ENCODE measurements around the gene TNP2.

The TNP2 gene

GRCh38 chr16:11308493-11309283, 39.6 kb upstream of the TNP2 start:
- no peak overlapping the region for H3K9ac ChIP-seq (ENCODE audit: low read length)
- H3K4me1 ChIP-seq (ENCODE audit: control insufficient read depth, insufficient read depth, low read length), result peaks cover 11% of the 10 kb centered on the region
- no peaks in the 10 kb centered on the region for H3K36me3 ChIP-seq (ENCODE audit: control insufficient read depth, insufficient read depth, low read length, severe bottlenecking)
- no peaks in the 10 kb centered on the region for H3K27me3 ChIP-seq (replicated peaks; ENCODE audit: control insufficient read depth, insufficient read depth, low read length)
- no peak overlapping the region for H3K4me3 ChIP-seq (ENCODE audit: low read length)
- no peak for DNase-seq (ENCODE audit: low read depth)
- H3K9me3 ChIP-seq (ENCODE audit: control insufficient read depth, low read length), result no peaks in the 10 kb centered on the region

- H3K27me3 ChIP-seq (replicated peaks; ENCODE audit: control insufficient read depth, insufficient read depth, low read length), result no peaks in the 10 kb centered on the region
- no peak for DNase-seq (ENCODE audit: low read depth)
These were observed 38.7 kb upstream of the TNP2 start for GRCh38 chr16:11307639-11308492.

GRCh38 chr16:11306997-11307638, 38.0 kb upstream of the TNP2 start:
- Histone ChIP-seq H3K4me3 (ENCODE audit: low read length) (no peak overlapping the region), H3K36me3 (ENCODE audit: control insufficient read depth, insufficient read depth, low read length, severe bottlenecking) (no peaks in the 10 kb centered on the region), H3K9me3 (ENCODE audit: control insufficient read depth, low read length) (no peaks in the 10 kb centered on the region), H3K27me3 (replicated peaks; ENCODE audit: control insufficient read depth, insufficient read depth, low read length) (no peaks in the 10 kb centered on the region), H3K9ac (ENCODE audit: low read length) (no peak overlapping the region), H3K4me1 (ENCODE audit: control insufficient read depth, insufficient read depth, low read length) (peaks cover 6% of the 10 kb centered on the region)
- no peak for DNase-seq (ENCODE audit: low read depth)

More at GRCh38 chr16:11307639-11308492, 38.7 kb upstream of the TNP2 start:
- H3K9me3 ChIP-seq (ENCODE audit: control insufficient read depth, low read length), result no peaks in the 10 kb centered on the region
- peaks cover 7% of the 10 kb centered on the region for H3K4me1 ChIP-seq (ENCODE audit: control insufficient read depth, insufficient read depth, low read length)
- no peaks in the 10 kb centered on the region for H3K36me3 ChIP-seq (ENCODE audit: control insufficient read depth, insufficient read depth, low read length, severe bottlenecking)
- no peak overlapping the region for H3K9ac ChIP-seq (ENCODE audit: low read length)
- H3K4me3 ChIP-seq (ENCODE audit: low read length), result no peak overlapping the region

GRCh38 chr16:11306381-11306780, 37.3 kb upstream of the TNP2 start:
- no peaks in the 10 kb centered on the region for H3K27me3 ChIP-seq (replicated peaks; ENCODE audit: control insufficient read depth, insufficient read depth, low read length)
- H3K36me3 ChIP-seq (ENCODE audit: control insufficient read depth, insufficient read depth, low read length, severe bottlenecking), result no peaks in the 10 kb centered on the region
- H3K9me3 ChIP-seq (ENCODE audit: control insufficient read depth, low read length), result no peaks in the 10 kb centered on the region
- H3K9ac ChIP-seq (ENCODE audit: low read length), result no peak overlapping the region
- H3K4me3 ChIP-seq (ENCODE audit: low read length), result no peak overlapping the region
- DNase-seq (ENCODE audit: low read depth), result no peak
- H3K4me1 ChIP-seq (ENCODE audit: control insufficient read depth, insufficient read depth, low read length), result peaks cover 3% of the 10 kb centered on the region

- Histone ChIP-seq H3K4me1 (ENCODE audit: control insufficient read depth, insufficient read depth, low read length) (peaks cover 4% of the 10 kb centered on the region), H3K4me3 (ENCODE audit: low read length) (no peak overlapping the region), H3K36me3 (ENCODE audit: control insufficient read depth, insufficient read depth, low read length, severe bottlenecking) (no peaks in the 10 kb centered on the region), H3K9ac (ENCODE audit: low read length) (no peak overlapping the region), H3K27me3 (replicated peaks; ENCODE audit: control insufficient read depth, insufficient read depth, low read length) (peaks cover 4% of the 10 kb centered on the region), H3K9me3 (ENCODE audit: control insufficient read depth, low read length) (no peaks in the 10 kb centered on the region)
- DNase-seq (ENCODE audit: low read depth), result peak; percentile 46
These were observed 34.4 kb upstream of the TNP2 start for GRCh38 chr16:11303405-11304138.

- H3K9me3 ChIP-seq (ENCODE audit: control insufficient read depth, low read length), result no peaks in the 10 kb centered on the region
These were observed 33.9 kb upstream of the TNP2 start for GRCh38 chr16:11302977-11303376.

GRCh38 chr16:11301645-11302501, 32.7 kb upstream of the TNP2 start:
- DNase-seq (ENCODE audit: low read depth), result no peak
- H3K9ac ChIP-seq (ENCODE audit: low read length), result no peak overlapping the region
- no peaks in the 10 kb centered on the region for H3K9me3 ChIP-seq (ENCODE audit: control insufficient read depth, low read length)
- peaks cover 4% of the 10 kb centered on the region for H3K27me3 ChIP-seq (replicated peaks; ENCODE audit: control insufficient read depth, insufficient read depth, low read length)
- H3K36me3 ChIP-seq (ENCODE audit: control insufficient read depth, insufficient read depth, low read length, severe bottlenecking), result no peaks in the 10 kb centered on the region
- H3K4me1 ChIP-seq (ENCODE audit: control insufficient read depth, insufficient read depth, low read length), result peaks cover 14% of the 10 kb centered on the region
- no peak overlapping the region for H3K4me3 ChIP-seq (ENCODE audit: low read length)

More at GRCh38 chr16:11302977-11303376, 33.9 kb upstream of the TNP2 start:
- Histone ChIP-seq H3K4me3 (ENCODE audit: low read length) (no peak overlapping the region), H3K36me3 (ENCODE audit: control insufficient read depth, insufficient read depth, low read length, severe bottlenecking) (no peaks in the 10 kb centered on the region), H3K4me1 (ENCODE audit: control insufficient read depth, insufficient read depth, low read length) (peaks cover 4% of the 10 kb centered on the region), H3K27me3 (replicated peaks; ENCODE audit: control insufficient read depth, insufficient read depth, low read length) (peaks cover 4% of the 10 kb centered on the region), H3K9ac (ENCODE audit: low read length) (no peak overlapping the region)
- no peak for DNase-seq (ENCODE audit: low read depth)

- H3K27me3 ChIP-seq (replicated peaks; ENCODE audit: control insufficient read depth, insufficient read depth, low read length), result peaks cover 4% of the 10 kb centered on the region
- no peaks in the 10 kb centered on the region for H3K36me3 ChIP-seq (ENCODE audit: control insufficient read depth, insufficient read depth, low read length, severe bottlenecking)
- no peaks in the 10 kb centered on the region for H3K9me3 ChIP-seq (ENCODE audit: control insufficient read depth, low read length)
- DNase-seq (ENCODE audit: low read depth), result no peak
- peaks cover 14% of the 10 kb centered on the region for H3K4me1 ChIP-seq (ENCODE audit: control insufficient read depth, insufficient read depth, low read length)
- no peak overlapping the region for H3K9ac ChIP-seq (ENCODE audit: low read length)
- H3K4me3 ChIP-seq (ENCODE audit: low read length), result no peak overlapping the region
These were observed 31.4 kb upstream of the TNP2 start for GRCh38 chr16:11300560-11300892.

- Histone ChIP-seq H3K27me3 (replicated peaks; ENCODE audit: control insufficient read depth, insufficient read depth, low read length) (peaks cover 4% of the 10 kb centered on the region), H3K36me3 (ENCODE audit: control insufficient read depth, insufficient read depth, low read length, severe bottlenecking) (no peaks in the 10 kb centered on the region), H3K9me3 (ENCODE audit: control insufficient read depth, low read length) (no peaks in the 10 kb centered on the region), H3K4me3 (ENCODE audit: low read length) (no peak overlapping the region), H3K9ac (ENCODE audit: low read length) (no peak overlapping the region), H3K4me1 (ENCODE audit: control insufficient read depth, insufficient read depth, low read length) (peaks cover 14% of the 10 kb centered on the region)
- DNase-seq (ENCODE audit: low read depth), result no peak
These were observed 30.9 kb upstream of the TNP2 start for GRCh38 chr16:11299865-11300559.
